Measurements from ENCODE around the gene MRM2.

Gene MRM2

DNA sequence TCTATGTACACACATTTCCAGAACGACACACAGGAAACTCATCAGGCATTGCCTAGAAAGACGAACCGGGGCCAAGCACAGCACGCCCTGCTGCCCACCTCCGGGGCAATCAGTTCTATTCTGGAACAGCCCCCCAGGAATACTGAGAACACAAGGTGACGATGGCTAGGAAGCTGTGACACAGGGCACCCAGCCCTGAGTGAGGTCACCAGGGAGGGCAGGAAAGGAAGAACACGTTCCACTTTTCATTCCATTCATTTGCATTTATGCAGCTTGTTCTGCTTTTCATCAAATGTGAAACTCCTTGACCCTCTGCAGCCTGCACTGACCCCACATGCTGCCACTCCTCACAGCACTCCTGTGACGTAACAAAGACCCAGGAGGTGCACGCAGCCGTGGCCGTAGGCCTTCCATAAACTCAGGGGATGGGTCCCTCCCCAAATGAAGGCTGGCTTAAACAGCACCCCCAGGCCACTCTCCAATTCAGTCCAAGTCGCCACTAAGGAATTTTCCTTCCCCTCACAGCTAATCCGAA, 38.2 kb downstream of the MRM2 start:
- DNase-seq (ENCODE audit: low read depth in 2 of 2) = no peak

DNA sequence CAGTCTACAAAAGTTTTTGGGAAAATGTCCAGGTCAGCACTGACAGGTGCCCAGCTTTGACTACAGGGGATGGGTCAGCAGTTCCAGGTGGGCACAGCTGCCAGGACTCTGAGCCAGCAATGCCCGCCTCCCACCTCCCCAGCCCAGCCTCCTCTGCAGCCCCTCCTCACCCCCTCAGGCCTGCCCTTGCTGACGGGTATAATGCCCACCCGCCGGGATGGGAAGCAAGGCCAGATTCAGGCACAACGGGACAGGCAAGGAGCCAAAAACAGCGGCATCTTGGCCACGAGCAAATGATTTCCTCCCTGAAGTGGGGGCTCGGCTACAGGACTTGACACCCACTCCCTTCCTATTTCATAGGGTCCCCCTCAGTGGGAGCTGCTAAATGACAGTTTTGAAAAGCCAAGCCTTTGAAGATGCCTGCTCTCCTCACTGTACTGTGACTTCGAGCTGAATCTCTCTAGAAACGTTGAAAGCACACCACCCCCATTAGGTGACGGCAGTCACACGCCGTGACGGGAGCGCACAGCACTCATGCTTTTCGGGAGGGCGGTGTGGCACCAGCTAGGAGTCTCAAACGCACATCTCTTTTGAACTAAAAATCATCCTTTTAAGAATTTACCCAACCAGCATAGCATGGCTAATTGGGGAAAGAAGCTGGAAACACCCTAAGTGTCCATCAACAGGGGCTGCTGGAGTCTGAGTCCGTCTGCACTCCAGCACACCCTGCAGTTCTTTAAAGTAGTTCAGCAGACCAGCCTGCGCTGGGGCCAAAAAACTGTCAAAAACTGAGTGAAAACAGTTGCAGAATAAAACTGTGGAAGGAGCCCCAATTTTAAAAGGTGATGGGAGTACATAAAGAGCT, 38.9 kb downstream of the MRM2 start:
- no peak for DNase-seq (ENCODE audit: low read depth in 2 of 2)

DNA sequence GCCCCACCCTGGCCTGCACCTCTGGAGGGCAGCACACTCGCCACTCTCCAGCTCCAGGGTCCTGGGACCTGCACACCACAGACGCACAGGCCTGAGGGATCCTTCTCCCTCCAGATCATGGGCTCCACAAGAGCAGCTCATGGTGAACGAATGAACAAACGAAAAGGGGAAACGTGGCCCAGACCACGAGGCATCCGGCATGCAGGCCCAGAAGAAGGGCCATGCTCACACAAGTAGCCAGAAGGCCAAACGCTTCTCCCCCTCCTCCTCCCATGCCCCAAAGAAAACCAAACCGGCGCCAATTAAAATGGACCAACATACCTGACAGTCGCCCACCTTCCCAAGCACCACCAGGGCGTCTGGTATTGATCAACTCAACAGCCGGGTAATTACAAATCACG, 39.6 kb downstream of the MRM2 start:
- no peak for DNase-seq (ENCODE audit: low read depth in 2 of 2)

DNA sequence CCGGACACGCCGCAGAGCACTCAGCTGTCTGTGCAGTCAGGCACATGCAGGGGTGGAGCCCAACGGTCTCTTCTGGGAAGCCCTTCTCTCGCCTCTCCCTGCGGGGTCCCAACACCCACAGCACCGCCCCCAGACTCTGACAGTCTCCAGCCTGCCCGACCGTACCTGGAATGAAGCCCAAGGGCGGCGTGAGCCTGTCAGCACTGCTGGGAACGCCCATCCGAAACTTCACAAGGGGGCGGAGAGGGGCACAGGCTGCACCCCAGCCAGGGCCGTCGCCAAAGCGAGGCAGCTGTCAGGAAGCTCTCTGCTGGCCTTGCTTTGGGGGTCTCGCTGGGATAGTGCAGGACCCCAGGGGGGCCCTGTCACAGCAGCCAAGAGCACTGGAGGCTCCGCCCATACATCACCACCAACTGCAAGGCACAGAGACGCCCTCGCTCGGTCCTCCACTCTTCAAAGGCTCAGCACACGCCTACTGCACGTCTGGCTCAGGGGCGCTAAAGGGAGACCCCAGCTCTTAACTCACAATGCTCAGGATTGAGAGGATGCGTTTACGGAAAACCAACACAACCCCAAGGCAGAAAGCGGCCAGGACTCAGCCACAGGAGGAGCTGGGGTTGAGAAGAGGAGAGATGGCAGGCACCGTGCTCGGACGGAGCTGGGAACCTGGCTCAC, 40.2 kb downstream of the MRM2 start:
- no peak for DNase-seq (ENCODE audit: low read depth in 2 of 2)

GRCh38 chr7:2201128-2201527, 40.9 kb downstream of the MRM2 start:
- DNase-seq (ENCODE audit: low read depth in 2 of 2) = no peak

- DNase-seq (ENCODE audit: low read depth in 2 of 2) = no peak
Measured at GRCh38 chr7:2200584-2200980, 41.4 kb downstream of the MRM2 start.

DNA sequence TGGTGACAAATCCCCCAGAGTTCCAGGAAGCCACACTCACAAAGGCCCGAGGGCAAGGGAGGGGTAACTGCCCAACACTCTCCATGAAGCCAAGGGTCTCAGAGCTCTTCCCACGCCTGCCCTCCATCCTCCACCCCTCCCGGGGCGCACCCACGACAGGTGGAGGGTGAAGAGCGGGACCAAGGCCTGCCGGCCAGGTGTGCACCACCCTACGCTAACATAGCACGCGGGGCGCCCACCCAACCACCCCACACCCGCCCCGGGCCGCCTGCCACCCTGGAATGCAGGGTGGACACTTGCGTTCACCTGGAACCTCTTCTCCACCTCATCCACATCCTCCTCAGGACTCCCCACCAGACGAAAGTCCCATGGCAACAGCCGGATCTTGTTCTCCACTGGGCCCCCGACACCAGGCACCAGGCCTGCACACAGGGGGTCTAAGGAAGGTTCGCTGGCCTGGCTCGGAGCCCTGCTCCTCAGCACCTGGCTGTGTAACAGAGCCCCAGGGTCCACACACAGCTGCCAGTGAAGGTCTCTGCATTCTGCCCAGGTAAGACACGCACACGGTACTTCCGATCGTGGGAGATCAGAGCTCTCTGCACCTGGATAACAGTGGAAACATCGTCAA, 41.9 kb downstream of the MRM2 start:
- no peak for DNase-seq (ENCODE audit: low read depth in 2 of 2)

DNA sequence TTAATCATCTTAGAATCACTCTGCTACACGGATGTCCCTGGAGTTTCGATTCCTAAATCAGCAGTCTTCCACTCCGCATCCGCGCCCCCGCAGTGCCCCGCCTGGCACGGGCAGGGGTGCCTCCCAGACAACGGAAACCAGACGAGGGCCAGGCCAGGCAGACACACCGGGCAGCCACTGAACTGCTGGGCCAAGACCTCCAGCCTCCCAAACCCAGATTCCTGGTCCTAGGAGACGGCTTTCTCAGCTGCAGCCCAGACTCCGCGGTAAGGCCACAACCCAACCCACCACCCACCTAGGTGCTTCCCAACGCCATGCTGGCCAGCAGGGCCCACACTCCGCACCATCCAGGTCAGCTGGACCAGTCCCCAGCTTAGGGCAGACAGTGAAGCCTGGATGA, 42.5 kb downstream of the MRM2 start:
- no peak for DNase-seq (ENCODE audit: low read depth in 2 of 2)

DNA sequence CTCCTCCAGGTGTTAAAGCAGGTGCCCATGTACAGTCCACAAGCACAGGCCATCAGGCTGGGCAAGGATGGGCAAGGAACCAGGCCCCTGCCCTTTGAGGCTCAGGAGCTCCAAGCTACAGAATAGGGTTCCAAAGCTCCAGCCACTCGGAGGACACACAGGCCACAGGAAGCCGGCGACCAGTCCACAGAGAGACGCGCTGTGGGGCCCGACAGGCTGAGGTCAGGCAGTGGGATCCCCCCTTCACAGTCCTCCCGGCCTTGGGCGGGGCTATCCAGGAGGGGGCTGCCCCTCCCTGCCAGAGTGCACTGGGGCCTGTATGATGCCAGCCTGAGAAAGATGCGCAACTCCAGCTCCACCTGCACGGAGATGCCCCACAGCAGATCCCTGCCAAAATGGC, 43.2 kb downstream of the MRM2 start:
- DNase-seq (ENCODE audit: low read depth in 2 of 2) = no peak

DNA sequence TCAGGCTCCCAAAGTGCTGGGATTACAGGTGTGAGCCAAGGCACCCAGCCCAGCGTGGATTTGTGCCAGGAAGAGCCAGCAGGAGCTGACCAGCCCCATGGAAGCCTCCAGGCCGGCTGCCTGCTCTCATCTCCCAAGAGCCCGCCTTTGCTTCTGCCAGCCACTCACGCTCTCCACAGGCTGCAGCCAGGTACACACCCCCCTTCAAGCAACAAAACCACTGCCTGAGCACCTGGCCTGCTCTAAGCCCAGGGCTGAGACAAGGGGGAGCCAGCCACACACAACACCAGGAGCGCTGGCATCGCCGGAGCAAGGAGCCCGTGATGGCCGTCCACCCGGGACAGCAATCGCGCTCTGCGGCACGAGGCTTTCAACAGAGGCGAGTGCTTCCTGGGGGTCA, 43.8 kb downstream of the MRM2 start:
- DNase-seq (ENCODE audit: low read depth in 2 of 2) = no peak

GRCh38 chr7:2197436-2198155, 44.4 kb downstream of the MRM2 start:
- no peak for DNase-seq (ENCODE audit: low read depth in 2 of 2)

GRCh38 chr7:2196381-2197378, 45.3 kb downstream of the MRM2 start:
- no peak for DNase-seq (ENCODE audit: low read depth in 2 of 2)

GRCh38 chr7:2195400-2196246, 46.4 kb downstream of the MRM2 start:
- no peak for DNase-seq (ENCODE audit: low read depth in 2 of 2)

GRCh38 chr7:2193575-2194305, 48.3 kb downstream of the MRM2 start:
- DNase-seq (ENCODE audit: low read depth in 2 of 2) = no peak

- no peak for DNase-seq (ENCODE audit: low read depth in 2 of 2)
Measured at GRCh38 chr7:2192831-2193534, 49.0 kb downstream of the MRM2 start.

DNA sequence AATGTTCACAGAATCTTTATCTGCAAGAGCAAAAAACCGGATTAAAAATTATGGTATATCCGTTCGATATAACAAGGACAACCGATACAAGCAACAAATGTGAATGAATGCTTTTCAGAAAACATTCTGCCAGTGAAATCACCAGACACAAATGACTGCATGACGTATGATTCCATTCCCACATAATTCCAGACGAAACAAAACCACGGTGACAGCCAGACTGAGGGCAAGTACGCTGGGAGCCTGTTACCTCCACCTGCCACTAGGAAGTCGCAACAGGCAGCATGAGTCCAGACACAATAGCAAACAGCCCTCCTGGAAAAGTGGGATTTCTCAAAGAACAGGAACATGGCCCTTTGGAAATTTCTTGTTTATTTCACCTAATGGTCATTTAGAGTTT, 51.0 kb downstream of the MRM2 start:
- DNase-seq (ENCODE audit: low read depth in 2 of 2) = no peak

DNA sequence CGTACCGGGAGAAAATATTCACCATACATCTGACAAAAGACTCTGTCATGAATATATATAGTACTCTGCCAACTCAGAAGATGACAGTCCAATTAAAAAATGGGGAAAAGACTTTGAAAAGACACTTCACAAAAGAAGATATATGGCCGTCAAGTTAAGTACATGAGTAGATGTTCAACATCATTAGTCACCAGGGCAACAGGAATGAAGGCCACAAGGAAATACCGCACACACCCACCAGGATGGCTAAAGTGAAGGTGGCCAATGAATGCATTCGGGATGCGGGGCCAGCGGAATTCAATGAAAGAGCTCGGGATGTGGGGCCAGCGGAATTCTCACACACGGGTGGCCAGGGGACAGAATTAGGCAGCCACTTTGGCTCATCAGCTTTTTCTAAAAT, 51.5 kb downstream of the MRM2 start:
- DNase-seq (ENCODE audit: low read depth in 2 of 2) = no peak

DNA sequence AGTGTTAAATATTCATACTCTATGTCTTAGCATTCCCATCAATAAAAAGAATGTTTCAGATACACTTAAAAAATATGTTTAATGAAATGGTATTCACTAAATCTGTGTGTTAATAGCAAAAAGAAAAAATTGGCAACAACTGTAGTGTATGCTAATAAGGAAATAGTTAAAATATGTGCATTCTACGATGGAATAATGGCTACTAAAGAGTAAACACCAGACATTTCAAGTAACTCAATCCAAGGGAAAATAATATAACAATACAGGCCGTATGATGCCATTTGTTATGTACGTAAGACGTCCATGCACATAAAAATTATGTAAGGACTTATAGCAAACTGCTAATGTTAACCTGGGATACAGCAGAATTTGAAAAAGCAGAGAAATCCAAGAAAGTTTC, 55.8 kb downstream of the MRM2 start:
- no peak for DNase-seq (ENCODE audit: low read depth in 2 of 2)
